HEK293T (cell line): ENCODE results near the gene CFAP251.
"Not testable (repeated sequence)": the region's sequence is repeated elsewhere in the genome, so short reads cannot be mapped to it uniquely, and the experiment has no call there.

Experiments used
- CTCF ChIA-PET: fragments of 350-600 bp; formaldehyde crosslinking; extraction: SDS; loops from one replicate; lab custom pipeline; 2021; ENCODE audit warnings: antibody characterized with exemption, inconsistent platforms; lab: Yijun Ruan, JAX
- POLR2A ChIA-PET: fragments of 350-600 bp; formaldehyde crosslinking; extraction: SDS; loops from one replicate; lab custom pipeline; 2020; ENCODE audit warnings: antibody characterized with exemption, inconsistent platforms; lab: Yijun Ruan, JAX
- DNase-seq: peaks from one replicate; pipeline ENCODE4 v3.0.0; 2012; ENCODE audit warnings: mixed read lengths; ENCODE audit errors: extremely low spot score
- ARNT ChIP-seq: fragments of 450-650 bp; IDR thresholded peaks from 2 replicates; pipeline ENCODE4 v1.6.1; 2017; ENCODE audit warnings: mild to moderate bottlenecking
- BHLHE40 ChIP-seq: fragments of 450-650 bp; IDR thresholded peaks from 2 replicates; pipeline ENCODE4 v1.6.1; 2016; ENCODE audit warnings: mild to moderate bottlenecking, moderate library complexity, borderline replicate concordance
- CTBP1 ChIP-seq: fragments of 450-650 bp; IDR thresholded peaks from 2 replicates; pipeline ENCODE4 v1.6.1; 2016; ENCODE audit warnings: borderline replicate concordance
- ELF4 ChIP-seq: fragments of 450-650 bp; IDR thresholded peaks from 2 replicates; pipeline ENCODE4 v1.6.1; 2017; ENCODE audit warnings: antibody characterized with exemption
- FOXA1 ChIP-seq: fragments of 450-650 bp; IDR thresholded peaks from 2 replicates; pipeline ENCODE4 v1.6.1; 2016; ENCODE audit warnings: mild to moderate bottlenecking
- FOXK2 ChIP-seq: fragments of 450-650 bp; IDR thresholded peaks from 2 replicates; pipeline ENCODE4 v1.6.1; 2016; ENCODE audit warnings: mild to moderate bottlenecking
- FOXM1 ChIP-seq: fragments of 450-650 bp; IDR thresholded peaks from 2 replicates; pipeline ENCODE4 v1.6.1; 2017; ENCODE audit warnings: mild to moderate bottlenecking, borderline replicate concordance
- HDGF ChIP-seq: fragments of 450-650 bp; IDR thresholded peaks from 2 replicates; pipeline ENCODE4 v1.6.1; 2017; ENCODE audit warnings: antibody characterized with exemption, borderline replicate concordance
- L3MBTL2 ChIP-seq: fragments of 450-650 bp; conservative IDR thresholded peaks from 2 replicates; pipeline ENCODE4 v1.6.1; 2016; ENCODE audit warnings: mild to moderate bottlenecking
- LEF1 ChIP-seq: fragments of 450-650 bp; IDR thresholded peaks from 2 replicates; pipeline ENCODE4 v1.6.1; 2017; ENCODE audit warnings: mild to moderate bottlenecking, borderline replicate concordance
- NFRKB ChIP-seq: fragments of 450-650 bp; IDR thresholded peaks from 2 replicates; pipeline ENCODE4 v1.6.1; 2016; ENCODE audit warnings: mild to moderate bottlenecking, moderate library complexity
- SP1 ChIP-seq: fragments of 450-650 bp; IDR thresholded peaks from 2 replicates; pipeline ENCODE4 v1.6.1; 2017
- SUZ12 ChIP-seq: fragments of 450-650 bp; IDR thresholded peaks from 2 replicates; pipeline ENCODE4 v1.6.1; 2016; ENCODE audit warnings: mild to moderate bottlenecking
- TARDBP ChIP-seq: fragments of 450-650 bp; IDR thresholded peaks from 2 replicates; pipeline ENCODE4 v1.6.1; 2016
- ZNF384 ChIP-seq: fragments of 450-650 bp; IDR thresholded peaks from 2 replicates; pipeline ENCODE4 v1.6.1; 2016
- TF ChIP-seq, protein P1 (sequence below): fragments of 450-650 bp; IDR thresholded peaks from 2 replicates; pipeline ENCODE4 v1.6.1; 2016

CFAP251 gene

DNA sequence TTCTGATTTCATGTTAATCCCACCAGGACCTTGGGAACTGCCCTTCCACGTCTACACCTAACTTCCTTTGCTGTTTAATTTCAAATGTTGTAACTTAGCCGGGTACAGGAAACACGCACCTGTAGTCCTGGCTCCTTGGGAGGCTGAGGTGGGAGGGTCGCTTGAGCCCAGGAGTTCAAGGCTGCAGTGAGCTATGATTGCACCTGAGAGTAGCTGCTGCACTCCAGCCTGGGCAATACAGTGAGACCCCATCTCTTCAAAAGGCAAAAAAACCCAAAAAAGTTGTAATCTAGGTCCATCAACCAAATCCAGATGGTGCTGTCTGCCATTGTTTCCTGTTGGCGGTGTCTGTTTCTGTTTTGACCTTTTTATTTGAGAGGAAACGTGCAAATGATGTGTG is 117.8 kb downstream of the CFAP251 start:
- CTCF ChIA-PET = no interaction called here
- no peak for DNase-seq
- TF ChIP-seq SUZ12 = no peak
- TF ChIP-seq LEF1 = no peak
- no peak for TF ChIP-seq ARNT
- no peak for TF ChIP-seq FOXA1
- no peak for TF ChIP-seq TARDBP
- no peak for TF ChIP-seq NFRKB
- TF ChIP-seq SP1 = no peak
- TF ChIP-seq CTBP1 = no peak
- no peak for TF ChIP-seq HDGF
- TF ChIP-seq FOXK2 = no peak
- TF ChIP-seq ELF4 = no peak
- no peak for TF ChIP-seq BHLHE40
- TF ChIP-seq, protein P1, sequence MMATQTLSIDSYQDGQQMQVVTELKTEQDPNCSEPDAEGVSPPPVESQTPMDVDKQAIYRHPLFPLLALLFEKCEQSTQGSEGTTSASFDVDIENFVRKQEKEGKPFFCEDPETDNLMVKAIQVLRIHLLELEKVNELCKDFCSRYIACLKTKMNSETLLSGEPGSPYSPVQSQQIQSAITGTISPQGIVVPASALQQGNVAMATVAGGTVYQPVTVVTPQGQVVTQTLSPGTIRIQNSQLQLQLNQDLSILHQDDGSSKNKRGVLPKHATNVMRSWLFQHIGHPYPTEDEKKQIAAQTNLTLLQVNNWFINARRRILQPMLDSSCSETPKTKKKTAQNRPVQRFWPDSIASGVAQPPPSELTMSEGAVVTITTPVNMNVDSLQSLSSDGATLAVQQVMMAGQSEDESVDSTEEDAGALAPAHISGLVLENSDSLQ = no peak

DNA sequence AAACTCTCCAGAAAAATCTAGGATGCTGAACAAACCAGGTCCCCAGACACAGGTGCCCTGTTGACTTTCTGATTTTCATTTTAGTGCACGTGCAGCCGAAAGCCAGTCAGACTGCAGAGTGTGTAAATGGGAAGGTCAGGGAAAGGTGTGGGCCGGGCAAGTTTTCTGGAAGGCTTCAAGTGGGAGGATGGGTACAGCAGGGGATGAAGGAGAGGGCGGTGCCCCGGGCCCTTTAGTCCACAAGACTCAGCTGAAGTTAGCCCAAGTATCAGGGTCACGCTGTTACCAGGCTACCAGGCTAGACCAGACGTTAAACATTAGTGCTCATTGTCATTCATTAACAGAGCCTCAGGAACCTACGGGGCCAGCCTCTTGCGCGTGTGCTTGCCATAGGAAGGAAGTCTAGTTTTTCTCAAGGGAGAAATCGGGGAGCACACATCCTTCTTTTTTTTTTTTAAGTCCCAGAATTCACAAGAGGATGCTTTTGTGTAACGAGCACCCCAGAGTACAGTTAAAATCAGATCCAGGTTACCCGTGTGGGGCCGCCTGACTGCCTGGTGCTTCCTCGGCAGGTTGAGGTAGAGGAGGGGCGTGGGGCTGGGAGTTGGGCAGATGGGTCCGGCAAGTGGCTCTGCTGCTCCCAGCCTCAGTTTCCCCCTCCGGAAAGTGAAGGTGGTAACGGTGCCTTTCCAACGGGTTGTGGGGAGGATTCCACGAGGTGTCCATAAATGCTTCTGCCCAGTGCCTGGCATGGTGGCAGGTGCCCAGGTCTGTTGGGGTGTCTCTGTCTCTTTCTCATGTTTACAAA is 122.4 kb downstream of the CFAP251 start:
- ChIA-PET CTCF (no interaction called here), POLR2A (no interaction called here)
- TF ChIP-seq TARDBP (no peak), ELF4 (no peak), NFRKB (no peak), LEF1 (no peak), FOXA1 (no peak), HDGF (no peak), FOXM1 (no peak), ZNF384 (no peak)
- DNase-seq = no peak

More for the DNA sequence above, 117.8 kb downstream of the CFAP251 start:
- POLR2A ChIA-PET = no interaction called here

DNA sequence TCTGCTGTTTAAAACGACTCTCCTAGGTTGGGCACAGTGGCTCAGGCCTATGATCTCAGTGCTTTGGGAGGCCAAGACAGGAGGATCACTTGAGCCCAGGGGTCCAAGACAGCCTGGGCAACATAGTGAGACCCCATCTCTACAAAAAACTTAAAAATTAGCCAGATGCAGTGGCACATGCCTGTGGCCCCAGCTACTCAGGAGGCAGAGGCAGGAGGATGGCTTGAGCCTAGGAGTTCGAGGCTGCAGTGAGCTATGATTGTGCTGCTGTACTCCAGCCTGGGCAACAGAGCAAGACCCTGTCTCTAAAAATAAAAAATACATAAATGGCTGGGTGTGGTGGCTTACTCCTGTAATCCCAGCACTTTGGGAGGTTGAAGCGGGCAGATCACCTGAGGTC is 123.1 kb downstream of the CFAP251 start:
- CTCF ChIA-PET, DNase-seq, POLR2A ChIA-PET: not testable (repeated sequence)

DNA sequence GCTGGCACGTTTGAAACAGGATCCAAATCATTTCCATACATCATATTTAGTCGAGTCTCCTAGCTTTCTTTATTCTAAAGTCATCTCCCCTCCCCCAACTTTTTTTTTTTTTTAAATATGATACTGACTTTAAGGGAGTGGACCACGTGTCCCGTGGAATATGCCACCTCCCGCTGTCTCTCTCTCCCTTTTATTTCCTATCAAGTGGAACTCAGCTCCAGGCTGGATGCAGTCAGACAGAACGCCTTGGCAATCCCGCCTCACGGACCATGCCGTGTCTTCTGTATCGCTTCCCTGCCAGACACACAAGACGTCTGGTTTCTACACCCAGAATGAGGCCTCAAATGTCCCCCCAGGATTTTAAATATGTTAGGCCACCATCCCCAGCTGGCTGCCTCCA is 124.5 kb downstream of the CFAP251 start:
- no peak for DNase-seq
- TF ChIP-seq ZNF384 = no peak
- no peak for TF ChIP-seq HDGF
- no peak for TF ChIP-seq LEF1
- no peak for TF ChIP-seq ARNT
- TF ChIP-seq BHLHE40 = no peak
- TF ChIP-seq FOXM1 = no peak
- TF ChIP-seq FOXA1 = no peak
- TF ChIP-seq L3MBTL2 = no peak
- no peak for TF ChIP-seq FOXK2
- ChIA-PET CTCF (no interaction called here), POLR2A (no interaction called here)

DNA sequence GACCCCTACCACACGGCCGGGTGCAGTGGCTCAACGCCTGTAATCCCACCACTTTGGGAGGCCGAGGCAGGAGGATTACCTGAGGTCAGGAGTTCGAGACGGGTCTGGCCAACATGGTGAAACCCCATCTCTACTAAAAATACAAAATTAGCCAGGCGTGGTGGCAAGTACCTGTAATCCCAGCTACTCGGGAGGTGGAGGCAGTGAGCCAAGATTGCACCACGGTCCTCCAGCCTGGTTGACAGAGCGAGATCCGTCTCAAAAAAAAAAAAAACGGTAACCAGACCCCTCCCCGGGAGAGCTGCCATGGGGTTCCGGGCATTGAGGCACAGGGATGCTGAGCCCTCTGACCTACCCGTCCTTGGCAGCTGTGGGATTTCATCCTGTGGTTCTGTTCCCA is 125.1 kb downstream of the CFAP251 start:
- no peak for TF ChIP-seq L3MBTL2
- no peak for TF ChIP-seq ARNT
- TF ChIP-seq ELF4 = no peak
- no peak for TF ChIP-seq HDGF
- TF ChIP-seq FOXK2 = no peak
- no peak for TF ChIP-seq TARDBP
- no peak for TF ChIP-seq ZNF384
- TF ChIP-seq, protein P1 = no peak
- no peak for TF ChIP-seq FOXA1
- TF ChIP-seq CTBP1 = no peak
- TF ChIP-seq NFRKB = no peak
- no peak for TF ChIP-seq FOXM1
- TF ChIP-seq SP1 = no peak
- TF ChIP-seq SUZ12 = no peak
- no peak for TF ChIP-seq LEF1
- TF ChIP-seq BHLHE40 = no peak
- POLR2A ChIA-PET = no interaction called here
- CTCF ChIA-PET = no interaction called here
- DNase-seq = no peak

DNA sequence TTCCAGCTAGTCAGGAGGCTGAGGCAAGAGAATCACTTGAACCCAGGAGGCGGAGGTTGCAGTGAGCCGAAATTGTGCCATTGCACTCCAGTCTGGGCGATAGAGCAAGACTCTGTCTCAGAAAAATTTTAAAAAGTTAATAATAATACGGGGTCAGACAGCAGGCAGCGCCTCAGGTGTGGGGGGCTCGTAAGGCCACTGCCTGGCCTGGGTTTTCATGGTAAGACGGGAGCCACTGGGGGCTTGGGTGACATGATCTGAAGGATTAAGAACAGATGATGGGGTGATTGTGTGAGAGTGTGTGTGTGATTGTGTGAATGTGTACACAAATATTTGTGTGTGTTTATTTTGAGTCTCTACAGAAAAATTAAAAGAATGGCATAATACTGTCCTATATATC is 126.9 kb downstream of the CFAP251 start:
- TF ChIP-seq SP1 = no peak
- no peak for TF ChIP-seq NFRKB
- TF ChIP-seq FOXK2 = no peak
- TF ChIP-seq, protein P1 = no peak
- TF ChIP-seq L3MBTL2 = no peak
- TF ChIP-seq HDGF = no peak
- no peak for TF ChIP-seq SUZ12
- no peak for TF ChIP-seq TARDBP
- TF ChIP-seq FOXA1 = no peak
- no peak for TF ChIP-seq ELF4
- TF ChIP-seq BHLHE40 = no peak
- no peak for TF ChIP-seq LEF1
- TF ChIP-seq ARNT = no peak
- no peak for TF ChIP-seq CTBP1
- TF ChIP-seq ZNF384 = no peak
- no peak for TF ChIP-seq FOXM1
- ChIA-PET CTCF (no interaction called here), POLR2A (no interaction called here)
- DNase-seq = no peak

DNA sequence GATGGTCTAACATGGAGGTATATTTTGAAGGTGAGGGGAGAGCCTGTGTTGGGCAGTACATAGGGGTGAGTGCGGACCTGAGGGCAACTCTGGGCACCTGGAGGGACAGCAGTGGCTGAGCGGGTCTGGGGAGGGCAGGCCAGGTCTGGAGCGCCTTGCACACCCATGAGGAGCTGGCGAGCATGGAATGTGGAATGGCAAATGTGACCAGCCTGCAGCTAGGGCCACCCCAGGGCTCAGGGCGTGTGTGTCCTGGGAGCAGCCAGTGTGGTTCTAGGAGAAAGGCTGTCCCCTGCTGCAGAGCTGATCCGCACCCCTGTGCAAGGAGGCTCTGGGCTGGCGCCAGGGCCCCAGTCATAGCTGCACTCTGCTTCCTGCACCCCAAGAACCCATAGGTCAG is 127.8 kb downstream of the CFAP251 start:
- TF ChIP-seq FOXM1 (no peak), HDGF (no peak), FOXK2 (no peak), L3MBTL2 (no peak), NFRKB (no peak), ZNF384 (no peak), TARDBP (no peak), FOXA1 (no peak), LEF1 (no peak), CTBP1 (no peak), ELF4 (no peak), SUZ12 (no peak), SP1 (no peak), ARNT (no peak), BHLHE40 (no peak)
- TF ChIP-seq, protein P1 = no peak
- no peak for DNase-seq
- ChIA-PET POLR2A (no interaction called here), CTCF (no interaction called here)
